Measurements from ENCODE around the gene FCSK.

- TF ChIP-seq ZNF600 (tag by site-specific recombination; IDR thresholded peaks at IDR 0.05) (no peak), ZNF830 (tag by site-specific recombination; IDR thresholded peaks at IDR 0.05; ENCODE audit: low read depth) (no peak), ZNF639 (tag by site-specific recombination; IDR thresholded peaks at IDR 0.05) (no peak), CTCF (tag by site-specific recombination; IDR thresholded peaks at IDR 0.05) (no peak), ZNF776 (tag by site-specific recombination; IDR thresholded peaks at IDR 0.05; ENCODE audit: borderline replicate concordance) (no peak), KLF1 (tag by site-specific recombination; IDR thresholded peaks at IDR 0.05) (no peak), ZBTB11 (tag by site-specific recombination; conservative IDR thresholded peaks at IDR 0.05; ENCODE audit: low read depth) (no peak), ZNF549 (tag by site-specific recombination; IDR thresholded peaks at IDR 0.05) (no peak)
- TF ChIP-seq, protein P1, sequence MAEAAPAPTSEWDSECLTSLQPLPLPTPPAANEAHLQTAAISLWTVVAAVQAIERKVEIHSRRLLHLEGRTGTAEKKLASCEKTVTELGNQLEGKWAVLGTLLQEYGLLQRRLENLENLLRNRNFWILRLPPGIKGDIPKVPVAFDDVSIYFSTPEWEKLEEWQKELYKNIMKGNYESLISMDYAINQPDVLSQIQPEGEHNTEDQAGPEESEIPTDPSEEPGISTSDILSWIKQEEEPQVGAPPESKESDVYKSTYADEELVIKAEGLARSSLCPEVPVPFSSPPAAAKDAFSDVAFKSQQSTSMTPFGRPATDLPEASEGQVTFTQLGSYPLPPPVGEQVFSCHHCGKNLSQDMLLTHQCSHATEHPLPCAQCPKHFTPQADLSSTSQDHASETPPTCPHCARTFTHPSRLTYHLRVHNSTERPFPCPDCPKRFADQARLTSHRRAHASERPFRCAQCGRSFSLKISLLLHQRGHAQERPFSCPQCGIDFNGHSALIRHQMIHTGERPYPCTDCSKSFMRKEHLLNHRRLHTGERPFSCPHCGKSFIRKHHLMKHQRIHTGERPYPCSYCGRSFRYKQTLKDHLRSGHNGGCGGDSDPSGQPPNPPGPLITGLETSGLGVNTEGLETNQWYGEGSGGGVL (tag by site-specific recombination; IDR thresholded peaks at IDR 0.05): no peak
- TF ChIP-seq, protein P2, sequence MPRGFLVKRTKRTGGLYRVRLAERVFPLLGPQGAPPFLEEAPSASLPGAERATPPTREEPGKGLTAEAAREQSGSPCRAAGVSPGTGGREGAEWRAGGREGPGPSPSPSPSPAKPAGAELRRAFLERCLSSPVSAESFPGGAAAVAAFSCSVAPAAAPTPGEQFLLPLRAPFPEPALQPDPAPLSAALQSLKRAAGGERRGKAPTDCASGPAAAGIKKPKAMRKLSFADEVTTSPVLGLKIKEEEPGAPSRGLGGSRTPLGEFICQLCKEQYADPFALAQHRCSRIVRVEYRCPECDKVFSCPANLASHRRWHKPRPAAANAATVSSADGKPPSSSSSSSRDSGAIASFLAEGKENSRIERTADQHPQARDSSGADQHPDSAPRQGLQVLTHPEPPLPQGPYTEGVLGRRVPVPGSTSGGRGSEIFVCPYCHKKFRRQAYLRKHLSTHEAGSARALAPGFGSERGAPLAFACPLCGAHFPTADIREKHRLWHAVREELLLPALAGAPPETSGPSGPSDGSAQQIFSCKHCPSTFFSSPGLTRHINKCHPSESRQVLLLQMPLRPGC (tag by site-specific recombination; IDR thresholded peaks at IDR 0.05): no peak
Observed at GRCh38 chr16:70453892-70454221, 538 bp upstream of the FCSK start.

Measured in HEK293 (cell line).